Hepatocyte (in vitro differentiated cells): Measurements from ENCODE around the gene CACNA2D4. TPM values are rescaled to one million over a fixed set of nuclear protein-coding genes. Genes with fewer than 3 reads are reported as not detected.

Source experiments
- DNase-seq: peaks from one replicate; pipeline ENCODE4 v3.0.0-alpha.2; 2016; ENCODE audit warnings: low spot score
- H2AFZ ChIP-seq: fragments of 200-600 bp; sonication (generic); 2 replicates; pipeline ENCODE4 v1.6.0; 2016; ENCODE audit warnings: antibody characterized with exemption, mild to moderate bottlenecking
- H3K27ac ChIP-seq: fragments of 200-600 bp; sonication (generic); 2 replicates; pipeline ENCODE4 v1.5.1; 2016; ENCODE audit warnings: mild to moderate bottlenecking
- H3K27me3 ChIP-seq: fragments of 200-600 bp; sonication (generic); 2 replicates; pipeline ENCODE4 v1.6.1; 2016
- H3K36me3 ChIP-seq: fragments of 200-600 bp; sonication (generic); replicated peaks from 2 replicates; pipeline ENCODE4 v1.5.1; 2016; ENCODE audit warnings: low read depth; ENCODE audit not compliant: insufficient read depth
- H3K4me1 ChIP-seq: fragments of 200-600 bp; sonication (generic); 2 replicates; pipeline ENCODE4 v1.5.1; 2016; ENCODE audit warnings: mild to moderate bottlenecking, moderate library complexity; ENCODE audit not compliant: insufficient read depth
- H3K4me2 ChIP-seq: fragments of 200-600 bp; sonication (generic); 2 replicates; pipeline ENCODE4 v1.6.0; 2016
- H3K4me3 ChIP-seq: fragments of 200-600 bp; sonication (generic); 2 replicates; pipeline ENCODE4 v1.5.1; 2016; ENCODE audit warnings: mild to moderate bottlenecking
- H3K79me2 ChIP-seq: fragments of 200-600 bp; sonication (generic); 2 replicates; pipeline ENCODE4 v1.6.0; 2017; ENCODE audit warnings: mild to moderate bottlenecking
- H3K9me2 ChIP-seq: fragments of 200-600 bp; sonication (generic); replicated peaks from 2 replicates; pipeline ENCODE4 v1.6.0; 2017; ENCODE audit warnings: mild to moderate bottlenecking; ENCODE audit not compliant: insufficient read depth
- H3K9me3 ChIP-seq: fragments of 200-600 bp; sonication (generic); 2 replicates; pipeline ENCODE4 v1.5.1; 2016; ENCODE audit warnings: low read depth, mild to moderate bottlenecking
- H4K20me1 ChIP-seq: fragments of 200-600 bp; sonication (generic); 2 replicates; pipeline ENCODE4 v1.6.0; 2016; ENCODE audit warnings: mild to moderate bottlenecking; ENCODE audit not compliant: insufficient read depth, poor library complexity, severe bottlenecking
- EZH2 ChIP-seq: fragments of 200-600 bp; sonication (generic); IDR thresholded peaks from 2 replicates; pipeline ENCODE4 v1.6.1; 2016; ENCODE audit warnings: antibody characterized with exemption, mild to moderate bottlenecking, borderline replicate concordance
- EZH2phosphoT487 ChIP-seq: fragments of 200-600 bp; sonication (generic); IDR thresholded peaks from one replicate; pipeline ENCODE4 v1.6.1; 2018; ENCODE audit warnings: antibody characterized with exemption, mild to moderate bottlenecking, low read depth, moderate library complexity; ENCODE audit not compliant: unreplicated experiment, severe bottlenecking
- WGBS: methylation state at CpG from one replicate; pipeline ENCODE4 v1.1.6; 2016; ENCODE audit warnings: low lambda C conversion rate; ENCODE audit errors: missing lambda C conversion rate; 5-methylcytosine and 5-hydroxymethylcytosine counted together
- polyA plus RNA-seq: library from polyadenylated mRNA; unstranded; fragments of >200 nt; fragmentation: Nextera tagmentation; extraction: Ambion mirVana; gene quantifications from 2 replicates; pipeline ENCODE4 v1.2.1, GENCODE V29; 2016
- total RNA-seq: library from RNA; depleted of rRNA; stranded (reverse); fragments of >200 nt; gene quantifications from 2 replicates; pipeline ENCODE4 v1.2.3, GENCODE V29; 2014
- TF ChIP-seq, protein P1 (sequence below): fragments of 200-600 bp; sonication (generic); IDR thresholded peaks from 2 replicates; pipeline ENCODE4 v1.5.1; 2016; ENCODE audit warnings: antibody characterized with exemption, mild to moderate bottlenecking; ENCODE audit not compliant: poor library complexity

Gene CACNA2D4
- total and polyA plus RNA-seq, 2 experiments from 2014 or later, result 1.3 to 2.1 TPM

DNA sequence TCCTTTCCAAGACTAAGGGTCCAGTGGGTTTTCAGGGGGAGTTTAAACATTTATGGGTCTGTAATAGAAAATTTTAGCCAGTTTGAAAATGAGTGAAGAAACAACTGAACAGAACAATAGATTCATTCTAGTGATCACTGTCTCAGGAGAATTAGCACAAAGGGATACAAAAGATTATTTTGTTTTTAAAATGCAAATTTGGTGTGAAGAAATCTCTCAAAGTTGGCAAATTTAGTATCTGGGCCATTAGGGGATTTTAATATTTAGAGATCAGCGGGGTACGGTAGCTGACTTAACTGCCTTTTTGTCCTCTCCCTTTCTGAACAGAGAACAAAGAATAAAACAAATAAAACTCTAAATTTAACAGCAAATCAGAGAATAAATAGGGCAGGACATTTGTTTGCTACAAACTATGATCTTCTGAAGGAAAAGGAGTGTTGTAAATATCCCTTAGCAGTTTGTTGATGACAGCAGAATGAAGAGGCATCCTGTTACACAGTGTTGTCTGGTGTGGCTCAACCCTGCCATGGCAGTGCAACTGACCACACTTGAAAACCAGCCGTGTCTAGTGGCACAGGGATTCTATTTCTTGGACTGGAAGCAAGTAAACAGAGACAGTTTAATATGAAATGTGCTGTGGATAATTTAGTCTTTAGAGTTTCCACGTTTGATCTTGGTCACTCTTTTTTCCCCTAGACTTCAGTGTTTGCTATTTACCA is 144.4 kb downstream of the CACNA2D4 start:
- H3K4me1 ChIP-seq, result peaks cover 8% of the 10 kb centered on the region
- DNase-seq, result no peak
- H2AFZ ChIP-seq, result no peak overlapping the region
- no peaks in the 10 kb centered on the region for H3K36me3 ChIP-seq
- no peaks in the 10 kb centered on the region for H3K9me3 ChIP-seq
- H3K27ac ChIP-seq, result no peak overlapping the region
- no peaks in the 10 kb centered on the region for H3K9me2 ChIP-seq
- H3K79me2 ChIP-seq, result peaks cover 52% of the 10 kb centered on the region
- H4K20me1 ChIP-seq, result peaks cover 2% of the 10 kb centered on the region
- TF ChIP-seq EZH2phosphoT487, result no peak
- no peak for TF ChIP-seq EZH2
- TF ChIP-seq, protein P1, sequence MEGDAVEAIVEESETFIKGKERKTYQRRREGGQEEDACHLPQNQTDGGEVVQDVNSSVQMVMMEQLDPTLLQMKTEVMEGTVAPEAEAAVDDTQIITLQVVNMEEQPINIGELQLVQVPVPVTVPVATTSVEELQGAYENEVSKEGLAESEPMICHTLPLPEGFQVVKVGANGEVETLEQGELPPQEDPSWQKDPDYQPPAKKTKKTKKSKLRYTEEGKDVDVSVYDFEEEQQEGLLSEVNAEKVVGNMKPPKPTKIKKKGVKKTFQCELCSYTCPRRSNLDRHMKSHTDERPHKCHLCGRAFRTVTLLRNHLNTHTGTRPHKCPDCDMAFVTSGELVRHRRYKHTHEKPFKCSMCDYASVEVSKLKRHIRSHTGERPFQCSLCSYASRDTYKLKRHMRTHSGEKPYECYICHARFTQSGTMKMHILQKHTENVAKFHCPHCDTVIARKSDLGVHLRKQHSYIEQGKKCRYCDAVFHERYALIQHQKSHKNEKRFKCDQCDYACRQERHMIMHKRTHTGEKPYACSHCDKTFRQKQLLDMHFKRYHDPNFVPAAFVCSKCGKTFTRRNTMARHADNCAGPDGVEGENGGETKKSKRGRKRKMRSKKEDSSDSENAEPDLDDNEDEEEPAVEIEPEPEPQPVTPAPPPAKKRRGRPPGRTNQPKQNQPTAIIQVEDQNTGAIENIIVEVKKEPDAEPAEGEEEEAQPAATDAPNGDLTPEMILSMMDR, result no peak
- no peak overlapping the region for H3K4me3 ChIP-seq
- WGBS, result 54% methylated on average over 4 of the region's 4 CpGs
- no peaks in the 10 kb centered on the region for H3K27me3 ChIP-seq
- H3K4me2 ChIP-seq, result no peak overlapping the region

DNA sequence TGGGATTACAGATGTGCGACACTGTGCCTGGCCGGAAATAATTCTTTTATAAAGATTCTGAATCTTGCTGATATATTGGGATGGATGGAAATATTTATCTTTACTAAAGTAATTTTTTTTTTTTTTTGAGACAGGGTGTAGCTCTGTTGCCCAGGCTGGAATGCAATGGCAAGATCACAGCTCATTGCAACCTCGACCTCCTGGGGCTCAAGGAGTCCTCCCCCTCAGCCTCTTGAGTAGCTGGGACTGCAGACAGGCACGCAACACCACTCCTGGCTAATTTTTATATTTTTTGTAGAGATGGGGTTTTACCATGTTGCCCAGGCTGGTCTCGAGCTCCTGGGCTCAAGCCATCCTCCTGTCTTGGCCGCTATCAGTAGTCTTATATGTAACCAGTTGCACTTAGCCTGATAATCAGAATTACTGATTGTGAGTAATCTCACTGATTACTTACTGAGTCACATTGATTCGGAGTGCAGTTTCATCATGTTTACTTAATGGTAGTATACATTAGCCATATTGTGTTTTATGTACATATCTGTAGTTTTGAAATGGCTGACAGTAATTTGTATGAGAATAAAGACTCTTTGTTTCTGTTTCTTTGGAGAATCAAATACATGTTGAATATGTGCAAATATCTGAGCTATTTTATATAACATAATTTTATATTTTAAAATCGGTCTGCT is 148.5 kb downstream of the CACNA2D4 start:
- Histone ChIP-seq H3K4me3 (no peak overlapping the region), H2AFZ (no peak overlapping the region), H3K36me3 (no peaks in the 10 kb centered on the region), H3K9me2 (no peaks in the 10 kb centered on the region), H3K9me3 (no peaks in the 10 kb centered on the region), H3K79me2 (peaks cover 73% of the 10 kb centered on the region), H3K27ac (no peak overlapping the region), H3K4me1 (peaks cover 15% of the 10 kb centered on the region), H3K4me2 (no peak overlapping the region), H4K20me1 (peaks cover 8% of the 10 kb centered on the region), H3K27me3 (no peaks in the 10 kb centered on the region)
- 82% methylated on average over 8 of the region's 8 CpGs for WGBS
- DNase-seq, result no peak
- TF ChIP-seq EZH2phosphoT487 (no peak), EZH2 (no peak)
- TF ChIP-seq, protein P1, result no peak

DNA sequence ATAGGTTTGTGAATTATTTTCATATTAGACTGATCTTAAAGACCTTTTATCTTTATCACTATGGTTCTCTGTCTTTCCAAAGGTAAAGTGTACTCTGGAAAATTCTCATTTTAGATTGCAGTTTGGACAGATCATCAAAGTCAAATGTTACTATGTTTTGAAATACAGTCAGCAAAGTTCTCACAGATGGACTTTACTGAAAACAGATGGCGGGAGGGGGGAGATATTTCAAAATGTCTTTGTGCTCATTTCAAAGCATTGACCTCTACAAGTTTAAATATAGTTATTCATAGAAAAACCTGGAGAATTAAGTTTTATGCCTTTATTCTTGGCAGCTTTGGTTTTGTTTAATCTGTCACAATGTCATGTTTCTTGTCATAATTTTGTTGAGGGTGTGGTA is 149.8 kb downstream of the CACNA2D4 start:
- Histone ChIP-seq H3K27ac (no peak overlapping the region), H3K9me3 (no peaks in the 10 kb centered on the region), H3K4me3 (no peak overlapping the region), H3K36me3 (no peaks in the 10 kb centered on the region), H3K9me2 (no peaks in the 10 kb centered on the region), H3K79me2 (peaks cover 82% of the 10 kb centered on the region), H3K4me1 (peaks cover 15% of the 10 kb centered on the region), H2AFZ (no peak overlapping the region), H3K27me3 (no peaks in the 10 kb centered on the region), H4K20me1 (peaks cover 8% of the 10 kb centered on the region), H3K4me2 (no peak overlapping the region)
- 88% methylated on average over 1 of the region's 1 CpG for WGBS
- DNase-seq, result no peak
- TF ChIP-seq, protein P1, result no peak
- no peak for TF ChIP-seq EZH2phosphoT487
- no peak for TF ChIP-seq EZH2
